ENCODE measurements around the gene ARHGEF1. TPM values are rescaled to one million over a fixed set of nuclear protein-coding genes. Genes with fewer than 3 reads are reported as not detected.

ARHGEF1 gene
- total RNA-seq (2021; ENCODE audit: unreplicated experiment) (69.5 TPM), Bru-seq, nascent RNA (percentile 60 among the genes with signal in this experiment), BruChase-seq, experiment 1, labeled RNA remaining after a 2-hour chase (percentile 67 among the genes with signal in this experiment), BruChase-seq, experiment 2, labeled RNA remaining after a 6-hour chase (percentile 77 among the genes with signal in this experiment)
- 106 TPM for polyA plus RNA-seq (2012; ENCODE audit: insufficient read length)
- long read RNA-seq, transcript ARHGEF1-201 (29 exons, 3,171 nt) = minor isoform, 5 of 85 reads
- long read RNA-seq, transcript ARHGEF1-203 (29 exons, 3,243 nt) = major isoform, 21 of 85 reads
- long read RNA-seq, partial matches to known transcripts = 29 of 85 reads
- long read RNA-seq, other reads (novel, unspliced or antisense) = 25 of 85 reads

GRCh38 chr19:41882568-41883462, at the start of gene ARHGEF1:
TSS of gene ARHGEF1 (plus strand) at chr19:41883184. CDS start at chr19:41888083, 4,899 bp downstream.
- no TSS peak for BruUV-seq (replicated peaks)
- peak within 1 kb of the TSS; percentile 79 to 93 for H3K4me3 ChIP-seq (ENCODE audit: low read depth in 2 of 2, low read length in 2 of 2)
- in situ Hi-C loops (cut with HindIII; ENCODE audit: low pct_unique_long_range_greater_than_20kb, low sequenced_read_pairs) = no loop called here
- no peaks in the 10 kb centered on the region; the same call in 1 of the 2 replicates for H3K36me3 ChIP-seq (ENCODE audit: control insufficient read depth, insufficient read depth, low read length)
- no peaks in the 10 kb centered on the region for H3K27me3 ChIP-seq (ENCODE audit: control insufficient read depth, insufficient read depth, low read length)
- H3K27ac ChIP-seq (ENCODE audit: low read length) = peak within 1 kb of the TSS; percentile 83
- TF ChIP-seq SIN3A (IDR thresholded peaks at IDR 0.05; ENCODE audit: borderline replicate concordance, insufficient read depth, low read depth, low read length) (no peak), REST (IDR thresholded peaks at IDR 0.05; ENCODE audit: insufficient read depth in 1 of 2, low read depth in 2 of 2, low read length in 1 of 2) (no peak), POLR2AphosphoS5 (IDR thresholded peaks at IDR 0.05; ENCODE audit: low read depth, low read length) (no peak), CTCF (IDR thresholded peaks at IDR 0.05) (no peak), TCF7L2 (IDR thresholded peaks at IDR 0.05; ENCODE audit: low read depth, low read length) (no peak)
- CTCF ChIA-PET = no interaction called here
- intact Hi-C loops (cut with micrococcal nuclease; ENCODE audit: unreplicated experiment) = loop anchor here (10.0 kb wide), 1 partner anchor 52 kb away; no protein-coding TSS in a partner anchor
- DNase-seq (ENCODE audit: low read depth, low spot score) = no peak
- ATAC-seq = peak; percentile 27
- no peaks in the 10 kb centered on the region for H3K9me3 ChIP-seq (ENCODE audit: control insufficient read depth, insufficient read depth, low read depth, low read length)
- POLR2A ChIA-PET = no interaction called here
- H3K4me1 ChIP-seq (ENCODE audit: control insufficient read depth, insufficient read depth, low read length) = peaks cover 21% of the 10 kb centered on the region

GRCh38 chr19:41837981-41838708, 44.8 kb upstream of the ARHGEF1 start:
- Histone ChIP-seq H3K4me1 (ENCODE audit: control insufficient read depth, insufficient read depth, low read length) (no peaks in the 10 kb centered on the region), H3K27ac (ENCODE audit: low read length) (no peak overlapping the region), H3K4me3 (ENCODE audit: low read depth in 2 of 2, low read length in 2 of 2) (no peak overlapping the region), H3K36me3 (ENCODE audit: control insufficient read depth, insufficient read depth, low read length) (no peaks in the 10 kb centered on the region), H3K27me3 (ENCODE audit: control insufficient read depth, insufficient read depth, low read length) (no peaks in the 10 kb centered on the region), H3K9me3 (ENCODE audit: control insufficient read depth, insufficient read depth, low read depth, low read length) (no peaks in the 10 kb centered on the region)
- intact Hi-C loops (cut with micrococcal nuclease; ENCODE audit: unreplicated experiment) = no loop called here
- ChIA-PET CTCF (no interaction called here), POLR2A (no interaction called here)
- in situ Hi-C loops (cut with HindIII; ENCODE audit: low pct_unique_long_range_greater_than_20kb, low sequenced_read_pairs) = no loop called here
- BruUV-seq (replicated peaks) = no TSS peak
- ATAC-seq = no peak
- TF ChIP-seq POLR2AphosphoS5 (IDR thresholded peaks at IDR 0.05; ENCODE audit: low read depth, low read length) (no peak), CTCF (IDR thresholded peaks at IDR 0.05) (no peak), SIN3A (IDR thresholded peaks at IDR 0.05; ENCODE audit: borderline replicate concordance, insufficient read depth, low read depth, low read length) (no peak), TCF7L2 (IDR thresholded peaks at IDR 0.05; ENCODE audit: low read depth, low read length) (no peak), REST (IDR thresholded peaks at IDR 0.05; ENCODE audit: insufficient read depth in 1 of 2, low read depth in 2 of 2, low read length in 1 of 2) (no peak)
- no peak for DNase-seq (ENCODE audit: low read depth, low spot score)

Measured in Panc1 (cell line).